ENCODE measurements around the gene CTDSPL. TPM values are rescaled to one million over a fixed set of nuclear protein-coding genes. Genes with fewer than 3 reads are reported as not detected.
A peak's percentile ranks its signal among the peaks of the same experiment; 100 is the strongest.

Gene CTDSPL
- total and polyA plus RNA-seq, 2 of the 13 experiments (the other 11 are each of a cell fraction or from before 2014, with no cell fraction given) = 26.1 to 142 TPM

DNA sequence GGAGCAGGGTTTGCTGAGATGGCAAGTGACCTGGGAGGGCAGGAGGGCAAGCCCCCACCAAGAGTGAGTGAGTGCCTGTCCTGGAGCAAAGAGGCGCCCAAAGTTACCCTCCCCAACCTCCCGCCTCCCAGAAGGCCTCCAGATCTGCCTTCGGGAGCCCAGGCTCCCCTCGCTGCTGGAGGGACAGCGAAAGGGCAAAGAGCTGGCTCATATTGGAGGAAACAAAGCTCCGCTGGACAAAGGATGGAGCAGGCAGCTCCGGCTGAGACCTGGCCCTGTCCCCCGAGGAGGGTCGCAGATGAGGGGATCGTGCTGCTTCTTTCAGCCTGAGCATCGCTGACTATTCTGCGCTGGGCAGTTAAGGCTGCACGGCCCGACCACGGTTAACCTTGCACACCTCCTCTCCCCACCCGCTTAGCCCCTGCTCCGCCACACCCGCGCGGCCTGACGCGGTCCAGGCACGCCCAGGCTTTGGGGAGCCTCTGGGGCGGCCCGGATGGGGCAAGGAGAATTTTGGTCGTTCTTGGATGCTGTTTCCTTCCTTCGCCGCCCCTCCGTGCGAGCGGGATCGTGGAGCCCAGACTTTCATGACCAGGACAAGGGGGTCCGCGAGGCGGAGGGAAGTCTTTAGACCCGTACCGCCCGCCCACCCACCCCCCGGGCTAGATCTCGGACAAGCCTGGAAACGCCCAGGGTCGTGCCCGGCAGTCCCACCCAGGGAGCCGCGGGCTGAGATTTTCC lies 167.1 kb downstream of the CTDSPL start (continued):
- no peak for TF ChIP-seq ZNF432 (CRISPR knock-in tag; IDR thresholded peaks at IDR 0.05; ENCODE audit: borderline replicate concordance)
- TF ChIP-seq SAP130 (CRISPR knock-in tag; IDR thresholded peaks at IDR 0.05; ENCODE audit: low read depth) = 0 out of 2 replicates have a peak, but pooled peaks have one; percentile 3
- no peak for TF ChIP-seq ZNF138 (CRISPR knock-in tag; IDR thresholded peaks at IDR 0.05; ENCODE audit: low read depth)
- TF ChIP-seq MATR3 (CRISPR knock-in tag; IDR thresholded peaks at IDR 0.05) = no peak
- TF ChIP-seq AHDC1 (CRISPR knock-in tag; IDR thresholded peaks at IDR 0.05; ENCODE audit: borderline replicate concordance) = no peak
- no peak for TF ChIP-seq SMARCC2 (IDR thresholded peaks at IDR 0.05)
- no peak for TF ChIP-seq ZEB1 (IDR thresholded peaks at IDR 0.05; ENCODE audit: insufficient replicate concordance, low read depth)
- TF ChIP-seq ZNF10 (CRISPR knock-in tag; IDR thresholded peaks at IDR 0.05; ENCODE audit: borderline replicate concordance, low read depth) = no peak
- no peak for TF ChIP-seq KDM3A (CRISPR knock-in tag; IDR thresholded peaks at IDR 0.05; ENCODE audit: low read depth)
- TF ChIP-seq ZNF207 (IDR thresholded peaks at IDR 0.05; ENCODE audit: borderline replicate concordance) = no peak
- TF ChIP-seq TBP (CRISPR knock-in tag; IDR thresholded peaks at IDR 0.05) = no peak
- TF ChIP-seq CTCF (CRISPR knock-in tag; IDR thresholded peaks at IDR 0.05) = no peak
- peak; percentile 21 for TF ChIP-seq AGO1 (IDR thresholded peaks at IDR 0.05; ENCODE audit: low read depth, low read length, poor library complexity, severe bottlenecking)
- TF ChIP-seq ZNF660 (CRISPR knock-in tag; IDR thresholded peaks at IDR 0.05; ENCODE audit: borderline replicate concordance, low read depth) = no peak
- TF ChIP-seq, protein P1, sequence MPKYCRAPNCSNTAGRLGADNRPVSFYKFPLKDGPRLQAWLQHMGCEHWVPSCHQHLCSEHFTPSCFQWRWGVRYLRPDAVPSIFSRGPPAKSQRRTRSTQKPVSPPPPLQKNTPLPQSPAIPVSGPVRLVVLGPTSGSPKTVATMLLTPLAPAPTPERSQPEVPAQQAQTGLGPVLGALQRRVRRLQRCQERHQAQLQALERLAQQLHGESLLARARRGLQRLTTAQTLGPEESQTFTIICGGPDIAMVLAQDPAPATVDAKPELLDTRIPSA (CRISPR knock-in tag; IDR thresholded peaks at IDR 0.05; ENCODE audit: borderline replicate concordance) = no peak
- 0 out of 2 replicates have a peak, but pooled peaks have one; percentile 28 for TF ChIP-seq ZNF891 (CRISPR knock-in tag; IDR thresholded peaks at IDR 0.05)
- TF ChIP-seq ZFP36L2 (CRISPR knock-in tag; IDR thresholded peaks at IDR 0.05) = no peak

All from HepG2 (cell line).